ENCODE measurements around the gene PYROXD2. TPM values are rescaled to one million over a fixed set of nuclear protein-coding genes. Genes with fewer than 3 reads are reported as not detected.

The PYROXD2 gene
- total RNA-seq, 3 donors from 2014 or later = 6.3 to 11.6 (median 9.7) TPM

- no peaks in the 10 kb centered on the region for H3K9me3 ChIP-seq
- no peak for ATAC-seq
- intact Hi-C loops (cut with DNase I, micrococcal nuclease) = no loop called here
- H3K4me3 ChIP-seq = no peak overlapping the region
- no peak for TF ChIP-seq CTCF (IDR thresholded peaks at IDR 0.05)
- H3K36me3 ChIP-seq (ENCODE audit: low read depth) = no peaks in the 10 kb centered on the region
- no peak for DNase-seq
- no peaks in the 10 kb centered on the region for H3K4me1 ChIP-seq (ENCODE audit: low read depth)
Measured at GRCh38 chr10:98338896-98339295, 76.1 kb downstream of the PYROXD2 start.

- no peak for ATAC-seq
- Histone ChIP-seq H3K36me3 (ENCODE audit: low read depth) (no peaks in the 10 kb centered on the region), H3K9me3 (no peaks in the 10 kb centered on the region), H3K4me1 (ENCODE audit: low read depth) (no peaks in the 10 kb centered on the region), H3K4me3 (no peak overlapping the region)
- no peak for DNase-seq
- intact Hi-C loops (cut with DNase I, micrococcal nuclease) = no loop called here
- no peak for TF ChIP-seq CTCF (IDR thresholded peaks at IDR 0.05)
Measured at GRCh38 chr10:98338318-98338717, 76.7 kb downstream of the PYROXD2 start.

GRCh38 chr10:98337484-98337883 lies 77.5 kb downstream of the PYROXD2 start:
- no peak for TF ChIP-seq CTCF (IDR thresholded peaks at IDR 0.05)
- intact Hi-C loops (cut with DNase I, micrococcal nuclease) = no loop called here
- Histone ChIP-seq H3K9me3 (no peaks in the 10 kb centered on the region), H3K4me1 (ENCODE audit: low read depth) (peaks cover 3% of the 10 kb centered on the region), H3K4me3 (no peak overlapping the region), H3K36me3 (ENCODE audit: low read depth) (no peaks in the 10 kb centered on the region)
- ATAC-seq (no peak), DNase-seq (no peak)

Small RNA genes lying within 50 kb of the gene (microRNA-seq; reads per million reads assigned to microRNA genes)
- gene MIR1287 (31.2 reads per million, percentile 47 among the genes with 10 or more reads in this experiment), gene MIR4685 (0.70 reads per million)

Other genes with a start within 250 kb of the PYROXD2 start
- 1 to 10 TPM in 1 of 3 donors, under 1 TPM in 2; 0.58 to 7.8 (median 0.58) TPM for gene LOXL4, start 147.0 kb downstream of the PYROXD2 start, total RNA-seq
- gene HPS1, start 31.8 kb upstream of the PYROXD2 start, total RNA-seq = 100 to 1,000 TPM in 1 of 3 donors, 10 to 100 TPM in 2; 80.9 to 101 (median 85.4) TPM

All from mucosa of descending colon (tissue), 3 donors.